D721Med (cell line): ENCODE results near the gene QPRT.
"Not testable (repeated sequence)": the region's sequence is repeated elsewhere in the genome, so short reads cannot be mapped to it uniquely, and the experiment has no call there.

ENCODE experiments used
- DNase-seq: peaks from one replicate; pipeline ENCODE4 v3.0.0; 2011; ENCODE audit warnings: low spot score; ENCODE audit not compliant: insufficient read length
- FAIRE-seq: peaks from 2 replicates; lab custom pipeline; 2011; peaks lifted over from hg19 to GRCh38; lab: Jason Lieb, UNC
- CTCF ChIP-seq: IDR thresholded peaks from 2 replicates; pipeline ENCODE4 v1.5.1; 2012; ENCODE audit warnings: mild to moderate bottlenecking, control low read depth; ENCODE audit not compliant: insufficient read depth; ENCODE audit errors: missing control alignments

QPRT gene

DNA sequence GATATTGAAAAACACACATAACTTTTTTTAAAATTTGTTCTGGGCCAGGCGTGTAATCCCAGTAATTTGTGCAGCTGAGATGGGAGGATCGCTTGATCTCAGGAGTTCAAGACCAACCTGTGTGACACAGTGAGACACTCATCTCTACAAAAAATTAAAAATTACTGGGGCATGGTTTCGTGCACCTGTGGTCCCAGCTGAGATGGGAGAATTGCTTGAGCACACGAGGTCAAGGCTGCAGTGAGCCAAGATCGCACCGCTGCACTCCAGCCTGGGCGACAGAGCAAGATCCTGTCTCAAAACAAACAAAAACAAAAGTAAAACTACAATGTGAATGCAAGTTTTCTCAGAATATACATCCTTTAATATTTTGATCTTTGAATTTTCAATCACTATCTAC lies 51.7 kb downstream of the QPRT start:
- DNase-seq (no peak), FAIRE-seq (no peak)
- no peak for TF ChIP-seq CTCF

DNA sequence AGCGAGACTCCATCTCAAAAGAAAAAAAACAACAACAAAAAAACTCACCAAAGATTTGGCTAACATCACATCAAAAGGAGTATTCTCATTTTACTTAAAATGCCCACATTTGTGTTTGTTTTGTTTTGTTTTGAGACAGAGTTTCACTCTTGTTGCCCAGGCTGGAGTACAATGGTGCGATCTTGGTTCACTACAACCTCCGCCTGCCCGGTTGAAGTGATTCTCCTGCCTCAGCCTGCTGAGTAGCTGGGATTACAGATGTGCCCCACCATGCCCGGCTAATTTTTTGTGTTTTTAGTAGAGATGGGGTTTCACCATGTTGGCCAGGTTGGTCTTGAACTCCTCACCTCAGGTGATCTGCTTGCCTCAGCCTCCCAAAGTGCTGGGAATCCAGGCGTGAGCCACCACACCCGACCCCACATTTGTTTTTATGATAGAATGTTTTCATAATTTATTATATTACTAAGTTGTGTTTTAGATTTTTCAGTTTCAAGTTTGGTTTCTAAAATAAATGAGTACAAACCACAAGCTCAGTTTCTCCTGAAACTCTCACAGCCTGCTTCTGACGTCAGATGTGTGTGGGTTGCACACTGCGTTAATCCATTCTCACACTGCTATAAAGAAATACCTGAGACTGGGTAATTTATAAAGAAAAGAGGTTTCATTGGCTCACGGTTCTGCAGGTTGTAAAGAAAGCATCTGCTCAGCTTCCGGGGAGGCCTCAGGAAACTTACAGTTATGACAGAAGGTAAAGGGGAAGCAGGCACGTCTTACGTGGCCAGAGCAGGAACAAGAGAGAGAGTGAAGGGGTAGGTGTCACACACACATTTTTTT lies 53.0 kb downstream of the QPRT start:
- DNase-seq, FAIRE-seq: not testable (repeated sequence)

GRCh38 chr16:29734786-29735185 lies 55.8 kb downstream of the QPRT start:
- no peak for TF ChIP-seq CTCF
- DNase-seq (no peak), FAIRE-seq (no peak)

DNA sequence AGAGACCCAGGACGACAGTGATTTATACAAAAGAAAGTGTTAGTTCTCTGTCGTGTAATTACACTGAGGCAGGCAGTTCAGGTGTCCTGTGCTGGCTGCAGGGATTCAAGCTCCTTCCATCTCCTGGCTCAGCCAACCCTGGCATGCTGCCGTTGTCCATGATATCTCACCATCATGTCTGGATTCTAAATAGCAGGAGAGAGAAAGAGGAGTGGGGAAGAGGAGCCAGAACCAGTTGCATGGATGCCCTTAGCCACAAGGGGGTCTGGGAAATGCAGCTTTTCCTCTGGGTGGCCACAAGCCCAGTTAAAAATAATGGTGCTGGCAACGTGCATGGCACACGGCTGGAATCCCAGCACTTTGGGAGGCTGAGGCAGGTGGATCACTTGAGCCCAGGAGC lies 57.1 kb downstream of the QPRT start:
- no peak for TF ChIP-seq CTCF
- no peak for DNase-seq
- no peak for FAIRE-seq

DNA sequence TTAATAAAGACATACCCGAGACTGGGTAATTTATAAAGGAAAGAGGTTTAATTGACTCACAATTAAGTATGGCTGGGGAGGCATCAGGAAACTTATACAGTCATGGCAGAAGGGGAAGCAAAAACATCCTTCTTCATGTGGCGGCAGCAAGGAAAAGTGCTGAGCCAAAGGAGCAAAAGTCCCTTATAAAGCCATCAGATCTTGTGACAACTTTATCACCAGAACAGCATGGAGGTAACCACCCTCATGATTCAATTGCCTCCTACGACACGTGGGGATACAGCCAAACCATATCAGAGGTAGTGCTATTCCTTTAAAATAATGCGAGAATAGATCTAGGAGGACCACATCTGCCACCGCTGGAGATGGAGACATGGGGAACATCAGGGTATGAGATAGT lies 57.8 kb downstream of the QPRT start:
- no peak for FAIRE-seq
- no peak for TF ChIP-seq CTCF
- no peak for DNase-seq

GRCh38 chr16:29737713-29738112 lies 58.7 kb downstream of the QPRT start:
- DNase-seq (no peak), FAIRE-seq (no peak)
- no peak for TF ChIP-seq CTCF

DNA sequence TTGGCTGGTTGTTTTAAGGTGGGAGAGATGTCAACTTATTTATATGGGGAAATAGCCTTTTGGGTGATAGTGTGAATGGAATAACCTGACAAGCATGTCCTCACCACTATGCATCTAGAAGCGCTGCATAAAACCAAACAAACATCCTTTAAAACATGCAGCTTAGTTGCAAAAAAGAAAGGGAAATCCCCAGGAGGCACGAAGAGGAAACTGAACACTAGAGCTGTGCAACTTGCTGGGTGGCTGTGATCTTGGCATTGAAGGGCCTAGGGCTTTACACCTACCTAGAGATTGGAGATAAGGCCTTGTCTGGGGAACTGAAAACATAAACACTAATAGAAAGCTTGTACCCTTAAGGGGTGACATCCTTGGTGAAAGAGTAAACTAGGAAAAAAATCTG lies 59.5 kb downstream of the QPRT start:
- FAIRE-seq = no peak
- DNase-seq = no peak
- TF ChIP-seq CTCF = no peak

GRCh38 chr16:29739927-29740629 lies 61.1 kb downstream of the QPRT start:
- FAIRE-seq, DNase-seq: not testable (repeated sequence)

DNA sequence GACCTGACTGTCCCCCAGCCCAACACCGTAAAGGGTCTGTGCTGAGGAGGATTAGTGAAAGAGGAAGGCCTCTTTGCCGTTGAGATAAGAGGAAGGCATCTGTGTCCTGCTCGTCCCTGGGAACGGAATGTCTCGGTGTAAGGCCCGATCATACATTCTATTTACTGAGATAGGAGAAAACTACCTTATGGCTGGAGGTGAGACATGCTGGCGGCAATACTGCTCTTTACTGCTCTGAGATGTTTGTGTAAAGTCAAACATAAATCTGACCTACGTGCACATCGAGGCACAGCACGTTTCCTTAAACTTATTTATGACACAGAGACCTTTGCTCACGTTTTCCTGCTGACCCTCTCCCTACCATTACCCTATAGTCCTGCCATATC lies 61.6 kb downstream of the QPRT start:
- FAIRE-seq = not testable (repeated sequence)

More for the DNA sequence above, 61.6 kb downstream of the QPRT start:
- not testable (repeated sequence) for DNase-seq
